Parathyroid adenoma (tissue), 2 donors: ENCODE data around the gene ODAD3.

Experiments used
- H2AFZ ChIP-seq: fragments of 300-600 bp; sonication (generic); one replicate; pipeline ENCODE4 v1.7.0; 2017; ENCODE audit warnings: antibody characterized with exemption, mild to moderate bottlenecking
- H3K27ac ChIP-seq: fragments of 300-600 bp; sonication (generic); one replicate; pipeline ENCODE4 v1.7.0; 2017
- H3K27me3 ChIP-seq: fragments of 300-600 bp; sonication (generic); one replicate; pipeline ENCODE4 v1.7.0; 2017; ENCODE audit warnings: low read length; ENCODE audit not compliant: control insufficient read depth, insufficient read depth
- H3K36me3 ChIP-seq: fragments of 300-600 bp; sonication (generic); one replicate; pipeline ENCODE4 v1.7.0; 2017; ENCODE audit warnings: low read length; ENCODE audit not compliant: control insufficient read depth, insufficient read depth
- H3K4me1 ChIP-seq: fragments of 300-600 bp; sonication (generic); one replicate; pipeline ENCODE4 v1.7.0; 2017; ENCODE audit warnings: control low read depth
- H3K4me2 ChIP-seq: fragments of 300-600 bp; sonication (generic); one replicate; pipeline ENCODE4 v1.7.0; 2017; ENCODE audit warnings: low read length
- H3K4me3 ChIP-seq: fragments of 300-600 bp; sonication (generic); one replicate; pipeline ENCODE4 v1.7.0; 2017; ENCODE audit warnings: low read depth, low read length
- H3K79me2 ChIP-seq: fragments of 300-600 bp; sonication (generic); one replicate; pipeline ENCODE4 v1.7.0; 2017; ENCODE audit warnings: control low read depth
- H3K9ac ChIP-seq: fragments of 300-600 bp; sonication (generic); one replicate; pipeline ENCODE4 v1.7.0; 2017; ENCODE audit warnings: mild to moderate bottlenecking
- H3K9me3 ChIP-seq: fragments of 300-600 bp; sonication (generic); one replicate; pipeline ENCODE4 v1.7.0; 2017; ENCODE audit warnings: low read length; ENCODE audit not compliant: control insufficient read depth
- CTCF ChIP-seq: fragments of 300-600 bp; sonication (generic); IDR thresholded peaks from one replicate; pipeline ENCODE4 v1.7.0; 2017; ENCODE audit warnings: antibody characterized with exemption, mild to moderate bottlenecking
- donor health status: primary hyperparathyroidism.

The ODAD3 gene

GRCh38 chr19:11435057-11435832 is at the start of gene ODAD3, which contains the start of gene PRKCSH:
Gene ODAD3, minus strand, starts transcription at chr19:11435121. Its CDS starts 105 bp downstream, at chr19:11435016.
Gene PRKCSH, plus strand, starts transcription at chr19:11435635. Its CDS starts 483 bp downstream, at chr19:11436118.
- H3K9ac ChIP-seq = no peak within 1 kb of the TSS
- peak within 1 kb of the TSS; percentile 92 for H3K4me2 ChIP-seq

GRCh38 chr19:11483366-11484111 is 48.6 kb upstream of the ODAD3 start:
- H3K36me3 ChIP-seq = no peaks in the 10 kb centered on the region
- peaks cover 3% of the 10 kb centered on the region for H3K4me1 ChIP-seq
- H3K9ac ChIP-seq = no peak overlapping the region
- no peak overlapping the region for H3K4me3 ChIP-seq
- H2AFZ ChIP-seq = no peak overlapping the region
- H3K27me3 ChIP-seq = no peaks in the 10 kb centered on the region
- no peaks in the 10 kb centered on the region for H3K9me3 ChIP-seq
- TF ChIP-seq CTCF = no peak
- no peak overlapping the region for H3K4me2 ChIP-seq
- no peak overlapping the region for H3K27ac ChIP-seq
- no peaks in the 10 kb centered on the region for H3K79me2 ChIP-seq

More at GRCh38 chr19:11435057-11435832, at the start of gene ODAD3, which contains the start of gene PRKCSH:
- Histone ChIP-seq H3K27me3 (no peaks in the 10 kb centered on the region), H2AFZ (peak within 1 kb of the TSS; percentile 100), H3K27ac (peak within 1 kb of the TSS; percentile 96), H3K4me1 (peaks cover 11% of the 10 kb centered on the region), H3K79me2 (peaks cover 24% of the 10 kb centered on the region), H3K9me3 (no peaks in the 10 kb centered on the region), H3K4me3 (peak within 1 kb of the TSS; percentile 88), H3K36me3 (no peaks in the 10 kb centered on the region)
- TF ChIP-seq CTCF = peak; percentile 94

- Histone ChIP-seq H2AFZ (peak overlapping the region; percentile 40), H3K4me2 (peak overlapping the region; percentile 48), H3K79me2 (no peaks in the 10 kb centered on the region), H3K27me3 (no peaks in the 10 kb centered on the region), H3K9ac (no peak overlapping the region), H3K27ac (no peak overlapping the region), H3K36me3 (no peaks in the 10 kb centered on the region), H3K4me3 (peak overlapping the region; percentile 44), H3K9me3 (no peaks in the 10 kb centered on the region), H3K4me1 (peaks cover 3% of the 10 kb centered on the region)
- peak; percentile 96 for TF ChIP-seq CTCF
Measured at GRCh38 chr19:11482384-11483050, 47.6 kb upstream of the ODAD3 start.

GRCh38 chr19:11481534-11482383 is 46.8 kb upstream of the ODAD3 start:
- H3K36me3 ChIP-seq = no peaks in the 10 kb centered on the region
- no peaks in the 10 kb centered on the region for H3K9me3 ChIP-seq
- H3K4me1 ChIP-seq = peaks cover 3% of the 10 kb centered on the region
- no peaks in the 10 kb centered on the region for H3K27me3 ChIP-seq
- peak overlapping the region; percentile 40 for H2AFZ ChIP-seq
- peak overlapping the region; percentile 48 for H3K4me2 ChIP-seq
- H3K27ac ChIP-seq = no peak overlapping the region
- TF ChIP-seq CTCF = no peak
- no peaks in the 10 kb centered on the region for H3K79me2 ChIP-seq
- H3K9ac ChIP-seq = no peak overlapping the region
- H3K4me3 ChIP-seq = peak overlapping the region; percentile 44
